Eye (tissue), 1 donor: Measurements from ENCODE around the gene ASMTL.
"Not testable (repeated sequence)": the region's sequence is repeated elsewhere in the genome, so short reads cannot be mapped to it uniquely, and the experiment has no call there.

ENCODE experiments used
- DNase-seq: peaks from one replicate; pipeline ENCODE4 v3.0.0-alpha.2; 2015

The ASMTL gene

GRCh38 chrX:1453395-1453783 lies 680 bp upstream of the ASMTL start:
- DNase-seq = no peak

DNA sequence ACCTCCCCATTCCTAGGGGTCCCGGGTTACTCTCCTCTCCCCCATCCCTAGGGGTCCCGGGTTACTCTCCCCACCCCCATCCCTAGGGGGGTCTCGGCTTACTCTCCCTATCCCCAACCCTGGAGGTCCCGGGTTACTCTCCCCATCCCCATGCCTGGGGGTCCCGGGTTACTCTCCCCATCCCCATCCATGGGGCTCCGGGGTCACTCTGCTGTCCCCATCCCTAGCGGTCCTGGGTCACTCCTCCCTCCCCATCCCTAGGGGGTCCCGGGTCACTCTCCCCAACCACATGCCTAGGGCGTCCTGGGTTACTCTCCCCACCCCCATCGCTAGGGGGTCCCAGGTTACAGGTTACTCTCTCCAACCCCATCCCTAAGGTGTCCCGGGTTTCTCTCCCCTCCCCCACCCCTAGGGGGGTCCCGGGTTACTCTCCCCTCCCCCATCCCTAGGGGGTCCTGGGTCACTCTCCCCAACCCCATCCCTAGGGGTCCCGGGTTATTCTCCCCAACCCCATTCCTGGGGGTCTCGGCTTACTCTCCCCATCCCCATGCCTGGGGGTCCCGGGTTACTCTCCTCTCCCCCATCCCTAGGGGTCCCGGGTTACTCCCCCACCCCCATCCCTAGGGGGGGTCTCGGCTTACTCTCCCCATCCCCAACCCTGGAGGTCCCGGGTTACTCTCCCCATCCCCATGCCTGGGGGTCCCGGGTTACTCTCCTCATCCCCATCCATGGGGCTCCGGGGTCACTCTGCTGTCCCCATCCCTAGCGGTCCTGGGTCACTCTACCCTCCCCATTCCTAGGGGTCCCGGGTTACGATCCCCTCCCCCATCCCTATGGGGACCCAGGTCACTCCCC lies 821 bp downstream of the ASMTL start:
- DNase-seq = no peak

GRCh38 chrX:1451251-1451660 lies 1.5 kb downstream of the ASMTL start:
- no peak for DNase-seq

- DNase-seq = no peak
Observed at GRCh38 chrX:1450361-1451161, 2.1 kb downstream of the ASMTL start.

DNA sequence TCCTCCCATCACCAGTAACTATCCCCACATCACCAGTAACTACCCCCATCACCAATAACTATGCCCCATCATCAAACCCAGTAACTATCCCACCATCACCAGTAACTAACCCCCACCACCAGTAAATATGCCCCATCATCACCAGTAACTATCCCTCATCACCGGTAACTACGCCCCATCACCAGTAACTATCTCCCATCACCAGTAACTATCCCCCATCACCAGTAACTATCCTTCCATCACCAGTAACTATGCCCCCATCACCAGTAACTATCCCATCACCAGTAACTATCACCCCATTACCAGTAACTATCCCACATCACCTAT lies 2.9 kb downstream of the ASMTL start:
- no peak for DNase-seq

- no peak for DNase-seq
Observed at GRCh38 chrX:1449036-1449822, 3.5 kb downstream of the ASMTL start.

GRCh38 chrX:1448573-1449001 lies 4.1 kb downstream of the ASMTL start:
- not testable (repeated sequence) for DNase-seq

GRCh38 chrX:1447969-1448572 lies 4.6 kb downstream of the ASMTL start:
- peak; percentile 26 for DNase-seq

GRCh38 chrX:1446984-1447968 lies 5.4 kb downstream of the ASMTL start:
- peak; percentile 30 for DNase-seq

DNA sequence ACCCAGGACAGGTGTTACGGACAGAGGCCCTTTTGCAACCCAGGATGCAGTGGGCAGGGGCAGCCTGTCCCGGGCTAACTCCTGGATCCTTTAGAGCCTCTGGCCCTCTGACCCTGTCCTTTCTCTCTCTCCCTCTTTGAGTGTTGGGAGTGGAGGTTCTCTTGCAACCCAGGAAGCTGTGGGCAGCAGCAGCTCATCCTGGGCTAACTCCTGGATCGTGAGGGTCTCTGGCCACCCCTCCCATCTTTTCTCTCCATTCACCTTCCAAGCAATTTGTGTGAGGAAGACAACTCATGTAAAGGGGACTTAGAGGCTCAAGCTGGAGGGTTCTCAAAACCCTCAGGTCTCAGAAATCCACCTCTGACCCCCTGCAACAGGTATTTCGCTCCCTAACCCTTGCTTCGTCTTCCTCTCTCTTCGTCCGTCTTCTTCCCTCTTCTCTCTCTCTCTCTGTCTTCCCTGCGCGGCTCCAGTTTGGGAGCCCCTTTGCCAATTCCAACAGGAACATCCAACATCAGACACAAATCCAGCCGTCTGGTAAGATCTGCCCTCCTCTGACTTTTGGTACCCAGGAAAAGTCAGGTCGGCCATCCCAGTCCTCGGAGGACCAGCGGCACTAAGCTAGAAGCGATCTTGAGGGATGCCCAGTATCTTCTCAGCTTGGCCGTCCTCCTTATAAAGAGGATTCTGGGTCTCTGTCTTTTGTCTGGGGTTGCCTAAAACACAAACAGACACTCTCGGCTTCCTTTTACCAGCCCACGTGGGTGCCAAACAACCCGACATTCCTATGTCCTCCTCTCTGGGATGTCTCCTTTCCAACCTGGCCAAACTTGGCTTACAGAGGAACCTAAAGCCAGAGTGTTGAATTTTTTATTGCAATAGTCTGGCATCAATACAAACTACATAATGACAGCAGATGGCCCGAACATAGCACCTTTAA lies 7.9 kb downstream of the ASMTL start:
- DNase-seq = no peak

DNA sequence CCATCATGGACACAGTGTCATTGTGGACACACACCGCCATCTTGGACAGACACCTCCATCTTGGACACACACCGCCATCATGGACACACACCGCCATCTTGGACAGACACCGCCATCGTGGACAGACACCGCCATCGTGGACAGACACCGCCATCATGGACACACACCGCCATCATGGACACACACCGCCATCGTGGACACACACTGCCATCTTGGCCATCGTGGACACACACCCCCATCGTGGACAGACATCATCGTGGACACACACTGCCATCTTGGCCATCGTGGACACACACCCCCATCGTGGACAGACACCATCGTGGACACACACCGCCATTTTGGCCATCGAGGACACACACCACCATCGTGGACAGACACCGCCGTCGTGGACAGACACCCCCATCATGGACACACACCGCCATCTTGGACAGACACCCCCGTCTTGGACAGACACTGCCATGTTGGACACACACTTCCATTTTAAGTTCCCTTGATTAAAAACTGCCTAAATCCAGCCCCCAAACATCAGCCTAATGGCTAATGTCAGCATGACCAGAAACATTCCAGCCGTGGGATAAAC lies 9.1 kb downstream of the ASMTL start:
- no peak for DNase-seq

- DNase-seq = no peak
Observed at GRCh38 chrX:1442724-1443367, 9.9 kb downstream of the ASMTL start.

- no peak for DNase-seq
Observed at GRCh38 chrX:1442016-1442665, 10.6 kb downstream of the ASMTL start.

DNA sequence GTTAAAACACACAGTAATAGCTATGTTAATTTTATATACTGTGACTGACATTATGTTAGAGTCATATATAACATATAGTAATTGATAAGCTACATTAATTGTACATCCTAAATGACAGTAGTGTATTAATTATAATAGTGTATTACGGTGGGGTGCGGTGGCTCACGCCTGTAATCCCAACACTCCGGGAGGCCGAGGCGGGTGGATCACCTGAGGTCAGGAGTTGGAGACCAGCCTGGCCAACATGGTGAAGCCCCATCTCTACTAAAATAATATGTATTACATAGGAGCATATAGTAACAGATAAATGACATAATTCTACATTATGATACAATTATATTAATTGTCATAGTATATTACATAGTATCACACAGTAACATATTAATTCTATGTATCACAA lies 12.2 kb downstream of the ASMTL start:
- no peak for DNase-seq

GRCh38 chrX:1435241-1435895 lies 17.3 kb downstream of the ASMTL start:
- no peak for DNase-seq

DNA sequence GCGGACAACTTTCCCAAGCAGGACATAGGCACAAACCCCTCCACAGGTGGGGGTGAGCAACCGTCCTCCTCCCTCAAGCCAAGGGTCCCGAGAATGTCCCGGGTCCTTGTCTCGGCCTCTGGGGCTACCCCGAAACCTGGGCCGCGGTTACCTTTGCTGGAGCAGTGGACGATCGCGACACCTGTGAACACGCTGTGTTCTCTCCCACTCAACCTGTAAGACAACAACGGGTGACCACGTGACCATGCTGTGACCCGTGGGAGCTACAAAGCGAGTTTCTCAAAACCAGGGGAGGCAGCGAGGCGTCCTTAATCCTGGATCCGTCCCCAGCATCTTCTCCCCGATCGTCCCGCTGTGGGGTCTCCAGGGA lies 17.9 kb downstream of the ASMTL start:
- no peak for DNase-seq

- no peak for DNase-seq
Observed at GRCh38 chrX:1433646-1434357, 18.9 kb downstream of the ASMTL start.

GRCh38 chrX:1430451-1430850 lies 22.3 kb downstream of the ASMTL start:
- peak; percentile 44 for DNase-seq
